CD14-positive monocyte (primary cell): ENCODE data around the gene MARS1. TPM values are rescaled to one million over a fixed set of nuclear protein-coding genes. Genes with fewer than 3 reads are reported as not detected.

ENCODE experiments used
- DNase-seq, 3 donors: peaks; one replicate each; pipeline ENCODE4 v3.0.0-alpha.2; 2011 to 2022
- H2AFZ ChIP-seq: 2 replicates; pipeline ENCODE4 v1.6.0; 2012; ENCODE audit warnings: mild to moderate bottlenecking, low read depth, low read length, inconsistent platforms; ENCODE audit not compliant: insufficient read depth, poor library complexity, severe bottlenecking
- H3K27ac ChIP-seq, 2 donors: 1 replicate in 1 of 2; 2 replicates in 1 of 2; pipeline ENCODE4 v1.5.1; 2012 to 2013; ENCODE audit warnings: low read length in 2 of 2, control low read depth in 1 of 2, inconsistent platforms in 1 of 2, low read depth in 1 of 2, mild to moderate bottlenecking in 1 of 2
- H3K27me3 ChIP-seq, 2 donors: one replicate each; pipeline versions ENCODE4 v1.6.0 to v1.6.1; 2011 to 2013; ENCODE audit warnings: low read length in 2 of 2; ENCODE audit not compliant: control insufficient read depth in 2 of 2, insufficient read depth in 2 of 2
- H3K36me3 ChIP-seq, 2 donors: replicated peaks in 1 of 2; 1 replicate in 1 of 2; 2 replicates in 1 of 2; pipeline versions ENCODE4 v1.5.1 to v1.6.1; 2012 to 2013; ENCODE audit warnings: low read length in 2 of 2, control low read depth in 1 of 2, inconsistent platforms in 1 of 2, mild to moderate bottlenecking in 1 of 2; ENCODE audit not compliant: insufficient read depth in 2 of 2, control insufficient read depth in 1 of 2
- H3K4me1 ChIP-seq, 2 donors: 1 replicate in 1 of 2; 2 replicates in 1 of 2; pipeline versions ENCODE4 v1.5.1 to v1.6.1; 2012 to 2013; ENCODE audit warnings: low read length in 2 of 2, control low read depth in 1 of 2, inconsistent platforms in 1 of 2, mild to moderate bottlenecking in 1 of 2, moderate library complexity in 1 of 2; ENCODE audit not compliant: insufficient read depth in 2 of 2, control insufficient read depth in 1 of 2
- H3K4me2 ChIP-seq: replicated peaks from 2 replicates; pipeline ENCODE3; 2012; ENCODE audit warnings: low read length, moderate library complexity, mild to moderate bottlenecking; ENCODE audit not compliant: poor library complexity, severe bottlenecking; ENCODE audit errors: extremely low read depth
- H3K4me3 ChIP-seq, 3 experiments: fragments of 200-600 bp in 1 of 3; sonication (generic) in 1 of 3; replicated peaks in 1 of 3; 1 replicate in 2 of 3; 2 replicates in 1 of 3; pipeline ENCODE4 v1.5.1; 2011 to 2013; ENCODE audit warnings: low read length in 3 of 3, mild to moderate bottlenecking in 3 of 3, control low read depth in 2 of 3, low read depth in 2 of 3, inconsistent platforms in 1 of 3, moderate library complexity in 1 of 3
- H3K79me2 ChIP-seq: 2 replicates; pipeline ENCODE4 v1.6.0; 2012; ENCODE audit warnings: mild to moderate bottlenecking, control low read depth, inconsistent platforms, low read length, moderate library complexity; ENCODE audit not compliant: insufficient read depth
- H3K9ac ChIP-seq: 2 replicates; pipeline ENCODE4 v1.6.0; 2017; ENCODE audit warnings: low read length, mild to moderate bottlenecking; ENCODE audit not compliant: insufficient read depth, poor library complexity, severe bottlenecking
- H3K9me3 ChIP-seq, 2 donors: replicated peaks in 1 of 2; 1 replicate in 1 of 2; 2 replicates in 1 of 2; pipeline versions ENCODE4 v1.5.1 to v1.6.1; 2012 to 2013; ENCODE audit warnings: low read length in 2 of 2, control low read depth in 1 of 2; ENCODE audit not compliant: control insufficient read depth in 1 of 2, insufficient read depth in 1 of 2
- H4K20me1 ChIP-seq: 2 replicates; pipeline ENCODE4 v1.6.0; 2012; ENCODE audit warnings: mild to moderate bottlenecking, low read length, control low read depth, moderate library complexity; ENCODE audit not compliant: insufficient read depth
- H3K27ac Mint-ChIP-seq, 7 donors: one replicate each; pipeline ENCODE4 v1.8.0; 2020; ENCODE audit warnings: mild to moderate bottlenecking in 7 of 7, mixed read lengths in 7 of 7, moderate library complexity in 6 of 7, inconsistent platforms in 2 of 7
- H3K27me3 Mint-ChIP-seq, 3 donors: one replicate each; pipeline ENCODE4 v1.8.0; 2021 to 2022; ENCODE audit warnings: low read depth in 3 of 3, mild to moderate bottlenecking in 3 of 3, mixed read lengths in 3 of 3, moderate library complexity in 3 of 3, inconsistent platforms in 1 of 3
- H3K36me3 Mint-ChIP-seq, 2 donors: one replicate each; pipeline ENCODE4 v1.8.0; 2020; ENCODE audit warnings: mixed read lengths in 2 of 2, inconsistent platforms in 1 of 2, mild to moderate bottlenecking in 1 of 2
- H3K4me1 Mint-ChIP-seq: one replicate; pipeline ENCODE4 v1.8.0; 2020; ENCODE audit warnings: mild to moderate bottlenecking, mixed read lengths
- H3K4me3 Mint-ChIP-seq, 2 donors: one replicate each; pipeline ENCODE4 v1.8.0; 2020; ENCODE audit warnings: mild to moderate bottlenecking in 2 of 2, mixed read lengths in 2 of 2, moderate library complexity in 1 of 2
- H3K9me3 Mint-ChIP-seq, 7 donors: one replicate each; pipeline ENCODE4 v1.8.0; 2020 to 2022; ENCODE audit warnings: mixed read lengths in 7 of 7, mild to moderate bottlenecking in 6 of 7, moderate library complexity in 6 of 7, inconsistent platforms in 2 of 7
- CTCF ChIP-seq: fragments of 200-600 bp; IDR thresholded peaks from one replicate; pipeline ENCODE4 v1.8.0; 2022; ENCODE audit warnings: antibody characterized with exemption, mild to moderate bottlenecking
- WGBS: methylation state at CpG from one replicate; pipeline ENCODE4 v1.1.5; 2013; ENCODE audit warnings: missing lambda C conversion rate; ENCODE audit not compliant: insufficient coverage; 5-methylcytosine and 5-hydroxymethylcytosine counted together
- intact Hi-C, 2 donors: fragments of 100-400 bp; cut with micrococcal nuclease; formaldehyde crosslinking; loops; one replicate each; pipeline versions ENCODE4 v1.15.0 to v1.15.1; 2023
- polyA plus RNA-seq, 3 donors: library from polyadenylated mRNA; depleted of rRNA in 1 of 3; unstranded in 2 of 3; stranded (reverse) in 1 of 3; fragments of 300-500 nt in 2 of 3; fragments of >200 nt in 1 of 3; fragmentation: Illumina TruSeq in 2 of 3; gene quantifications; 1 replicate in 2 of 3; 2 replicates in 1 of 3; pipeline ENCODE4 v1.2.3, GENCODE V29; 2012 to 2021

Gene MARS1
- polyA plus RNA-seq, 3 donors = 63.5 to 164 (median 79.8) TPM

GRCh38 chr12:57523706-57524614 lies 36.1 kb downstream of the MARS1 start:
- no peak for DNase-seq
- peaks cover 47 to 50% of the 10 kb centered on the region in 2 donors for H3K36me3 ChIP-seq
- peaks cover 72% of the 10 kb centered on the region for H4K20me1 ChIP-seq

More at GRCh38 chr12:57523706-57524614, 36.1 kb downstream of the MARS1 start:
- Histone ChIP-seq H3K9ac (peak overlapping the region; percentile 76), H3K79me2 (peaks cover 58% of the 10 kb centered on the region), H3K9me3 (no peaks in the 10 kb centered on the region), H3K4me3 (peak overlapping the region; percentile 66 to 98 (median 75)), H3K4me2 (peak overlapping the region; percentile 98), H3K4me1 (peaks cover 41 to 50% of the 10 kb centered on the region in 2 donors), H2AFZ (no peak overlapping the region), H3K27ac (peak overlapping the region; percentile 91 to 99), H3K27me3 (no peaks in the 10 kb centered on the region)
- no peak for TF ChIP-seq CTCF
- WGBS = 78% methylated on average over 12 of the region's 14 CpGs
- H3K4me1 Mint-ChIP-seq = peaks cover 37% of the 10 kb centered on the region
- intact Hi-C loops = loop anchor here (5.0 kb wide), 3 partner anchors 37 to 413 kb away; partner anchors contain the start of genes ARHGAP9 (in 1 of the 2) and MARS1 (in 1 of the 2)
- H3K27me3 Mint-ChIP-seq = peaks cover 0 to under 1% (median 0%) of the 10 kb centered on the region in 3 donors
- peaks cover 42 to 55% of the 10 kb centered on the region in 2 donors for H3K36me3 Mint-ChIP-seq
- peaks cover 0 to 2% (median 0%) of the 10 kb centered on the region in 7 donors for H3K9me3 Mint-ChIP-seq
- peak overlapping the region; percentile 99 for H3K4me3 Mint-ChIP-seq
- H3K27ac Mint-ChIP-seq = peak overlapping the region; percentile 97 to 99 (median 99)
